GM18867 (cell line): ENCODE measurements around the gene CABLES2.

Experiments
- ATAC-seq: cut with Tn5 transposase; IDR thresholded peaks from one replicate; pipeline ENCODE4 v1.9.1; 2021; ENCODE audit warnings: mild to moderate bottlenecking, moderate library complexity; ENCODE audit not compliant: unreplicated experiment

Gene CABLES2

GRCh38 chr20:62350629-62351422, 56.3 kb downstream of the CABLES2 start:
- ATAC-seq = no peak

- ATAC-seq = no peak
Measured at GRCh38 chr20:62350098-62350628, 56.9 kb downstream of the CABLES2 start.

- ATAC-seq = no peak
Measured at GRCh38 chr20:62349556-62350097, 57.5 kb downstream of the CABLES2 start.

GRCh38 chr20:62348604-62349003, 58.5 kb downstream of the CABLES2 start:
- no peak for ATAC-seq

- ATAC-seq = no peak
Measured at GRCh38 chr20:62347445-62347844, 59.6 kb downstream of the CABLES2 start.

- ATAC-seq = no peak
Measured at GRCh38 chr20:62347151-62347404, 60.0 kb downstream of the CABLES2 start.

- ATAC-seq = no peak
Measured at GRCh38 chr20:62346398-62347150, 60.5 kb downstream of the CABLES2 start.

GRCh38 chr20:62345681-62346370, 61.3 kb downstream of the CABLES2 start:
- no peak for ATAC-seq

- ATAC-seq = no peak
Measured at GRCh38 chr20:62344782-62345181, 62.3 kb downstream of the CABLES2 start.

- ATAC-seq = no peak
Measured at GRCh38 chr20:62344092-62344491, 63.0 kb downstream of the CABLES2 start.

- ATAC-seq = no peak
Measured at GRCh38 chr20:62342910-62343309, 64.2 kb downstream of the CABLES2 start.

GRCh38 chr20:62339647-62340062, 67.4 kb downstream of the CABLES2 start:
- peak; percentile 71 for ATAC-seq
